Mammary epithelial cell (primary cell): ENCODE results near the gene IGFALS.

Experiments used
- CTCF ChIP-seq, 2 donors: IDR thresholded peaks in 1 of 2; conservative IDR thresholded peaks in 1 of 2; 2 replicates each; pipeline ENCODE4 v1.5.1; 2011 to 2012; ENCODE audit warnings: inconsistent platforms in 2 of 2, low read length in 2 of 2, mild to moderate bottlenecking in 2 of 2, control low read depth in 1 of 2, low read depth in 1 of 2; ENCODE audit not compliant: insufficient read depth in 1 of 2; ENCODE audit errors: extremely low read depth in 1 of 2
- EZH2 ChIP-seq: IDR thresholded peaks from 2 replicates; pipeline ENCODE4 v1.6.1; 2012; ENCODE audit warnings: low read length, inconsistent platforms, borderline replicate concordance

DNA sequence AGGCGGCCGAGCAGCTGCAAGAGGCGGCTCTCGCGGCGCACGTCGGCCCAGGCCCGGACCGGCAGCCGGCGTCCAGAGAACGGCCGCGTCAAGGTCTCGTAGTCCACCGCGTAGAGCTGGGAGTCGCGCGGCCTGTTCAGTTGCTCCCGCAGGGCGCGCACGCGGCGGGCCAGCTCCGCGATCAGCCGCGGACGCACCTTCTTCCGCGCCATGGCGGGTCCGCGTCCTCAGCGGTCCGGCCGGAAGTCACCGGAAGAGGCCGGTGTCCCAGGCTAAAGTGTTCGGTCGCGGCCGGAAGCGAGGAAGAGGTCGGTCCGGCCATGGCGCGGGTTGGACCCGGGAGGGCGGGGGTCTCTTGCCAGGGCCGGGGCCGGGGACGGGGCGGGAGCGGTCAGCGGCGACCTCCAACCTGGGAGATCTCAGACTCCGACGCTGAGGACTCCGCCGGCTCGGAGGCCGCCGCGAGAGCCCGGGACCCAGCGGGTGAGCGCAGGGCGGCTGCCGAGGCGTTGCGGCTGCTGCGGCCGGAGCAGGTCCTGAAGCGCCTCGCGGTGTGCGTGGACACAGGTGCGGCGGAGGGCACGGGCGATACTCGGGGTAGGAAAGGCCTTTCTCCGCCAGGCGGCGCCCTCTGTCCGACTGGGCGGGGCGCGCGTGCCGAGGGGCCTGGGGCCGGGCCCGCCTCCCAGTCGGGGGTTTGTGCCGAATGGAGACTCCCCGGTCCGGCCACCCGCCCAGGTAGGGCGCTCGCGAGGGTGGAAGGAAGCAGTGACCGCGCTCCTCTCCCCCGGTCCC lies 20.4 kb downstream of the IGFALS start, which contains the start of gene MRPS34:
- TF ChIP-seq CTCF (conservative IDR thresholded peaks at IDR 0.05 in 1 of 2, IDR thresholded peaks at IDR 0.05 in 1 of 2; ENCODE audit: extremely low read depth in 1 of 2, insufficient read depth in 1 of 2, low read depth in 1 of 2, low read length in 2 of 2), result peak; percentile 45 to 77
- TF ChIP-seq EZH2, result no peak
